Measurements from ENCODE around the gene KPNA1. TPM values are rescaled to one million over a fixed set of nuclear protein-coding genes. Genes with fewer than 3 reads are reported as not detected.

Gene KPNA1
- total and polyA plus RNA-seq, 2 of the 13 experiments (the other 11 are each of a cell fraction or from before 2014, with no cell fraction given) = 15.4 to 30.0 TPM

DNA sequence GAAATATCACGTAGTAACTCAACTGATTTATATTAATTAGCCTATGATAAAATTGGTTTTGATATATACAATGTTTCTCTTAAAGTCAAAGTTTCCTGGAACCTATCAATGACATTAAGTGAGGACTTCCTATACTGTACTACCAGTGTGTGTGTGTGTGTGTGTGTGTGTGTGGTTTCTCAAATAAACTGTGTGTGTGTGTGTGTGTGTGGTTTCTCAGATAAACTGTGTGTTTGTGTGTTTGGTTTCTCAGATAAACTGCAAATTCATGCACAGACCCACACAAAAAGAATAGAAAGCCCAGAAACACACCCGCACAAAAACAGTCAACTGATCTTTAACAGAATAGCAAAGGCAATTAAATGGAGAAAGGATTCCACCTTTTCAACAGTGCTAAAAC lies 84.4 kb downstream of the KPNA1 start:
- ChIA-PET POLR2A (no interaction called here), CTCF (ENCODE audit: low intra/inter-chr PET ratio, low total read pairs) (no interaction called here)
- intact Hi-C loops (cut with micrococcal nuclease; ENCODE audit: unreplicated experiment) = no loop called here
- no peak overlapping the region for H3K4me2 ChIP-seq (ENCODE audit: low read depth, low read length)
- H3K36me3 ChIP-seq (replicated peaks in 1 of 2; ENCODE audit: control insufficient read depth in 1 of 2, insufficient read depth in 2 of 2, low read length in 2 of 2) = peaks cover 6 to 36% of the 10 kb centered on the region in 2 experiments; a peak in 4 of 5 replicates
- no peak for ATAC-seq
- no peaks in the 10 kb centered on the region for H3K4me1 ChIP-seq (ENCODE audit: insufficient read depth, low read length)
- BruUV-seq (replicated peaks) = no TSS peak
- in situ Hi-C loops (cut with HindIII; ENCODE audit: extremely low pct_ligation_motif_present, low pct_unique_long_range_greater_than_20kb) = no loop called here
- H3K9ac ChIP-seq (ENCODE audit: insufficient read depth, low read depth, low read length) = no peak overlapping the region
- H3K27me3 ChIP-seq (ENCODE audit: control insufficient read depth in 1 of 2, insufficient read depth in 2 of 2, low read length in 2 of 2) = no peaks in the 10 kb centered on the region
- FAIRE-seq = no peak
- H3K27ac ChIP-seq (ENCODE audit: extremely low read length, insufficient read depth, low read length) = no peak overlapping the region
- DNase-seq (ENCODE audit: low spot score) = no peak
- 95% methylated on average over 2 of the region's 2 CpGs for WGBS (ENCODE audit: low lambda C conversion rate)
- TF ChIP-seq HNRNPH1 (optimal IDR thresholded peaks at IDR 0.05; ENCODE audit: low read depth, low read length) = no peak
- no peak for TF ChIP-seq RXRA (CRISPR knock-in tag; IDR thresholded peaks at IDR 0.05)
- TF ChIP-seq, protein P1, sequence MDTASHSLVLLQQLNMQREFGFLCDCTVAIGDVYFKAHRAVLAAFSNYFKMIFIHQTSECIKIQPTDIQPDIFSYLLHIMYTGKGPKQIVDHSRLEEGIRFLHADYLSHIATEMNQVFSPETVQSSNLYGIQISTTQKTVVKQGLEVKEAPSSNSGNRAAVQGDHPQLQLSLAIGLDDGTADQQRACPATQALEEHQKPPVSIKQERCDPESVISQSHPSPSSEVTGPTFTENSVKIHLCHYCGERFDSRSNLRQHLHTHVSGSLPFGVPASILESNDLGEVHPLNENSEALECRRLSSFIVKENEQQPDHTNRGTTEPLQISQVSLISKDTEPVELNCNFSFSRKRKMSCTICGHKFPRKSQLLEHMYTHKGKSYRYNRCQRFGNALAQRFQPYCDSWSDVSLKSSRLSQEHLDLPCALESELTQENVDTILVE (CRISPR knock-in tag; IDR thresholded peaks at IDR 0.05) = no peak
- no peak for TF ChIP-seq PHF8 (CRISPR knock-in tag; IDR thresholded peaks at IDR 0.05)
- TF ChIP-seq ZMAT5 (CRISPR knock-in tag; IDR thresholded peaks at IDR 0.05; ENCODE audit: borderline replicate concordance, low read depth) = no peak
- no peaks in the 10 kb centered on the region for H4K20me1 ChIP-seq (ENCODE audit: insufficient read depth, low read length)
- H3K4me3 ChIP-seq (replicated peaks in 1 of 3; ENCODE audit: insufficient read depth in 1 of 3, low read depth in 2 of 3, low read length in 3 of 3) = no peak overlapping the region
- no peak overlapping the region for H2AFZ ChIP-seq (ENCODE audit: low read length)
- H3K9me3 ChIP-seq (ENCODE audit: low read length) = no peaks in the 10 kb centered on the region
- no peaks in the 10 kb centered on the region for H3K79me2 ChIP-seq (ENCODE audit: insufficient read depth, low read length)

GRCh38 chr3:122427857-122428471 lies 86.8 kb downstream of the KPNA1 start:
- WGBS (ENCODE audit: low lambda C conversion rate) = 97% methylated on average over 2 of the region's 2 CpGs
- intact Hi-C loops (cut with micrococcal nuclease; ENCODE audit: unreplicated experiment) = no loop called here
- CTCF ChIA-PET (ENCODE audit: low intra/inter-chr PET ratio, low total read pairs) = no interaction called here
- POLR2A ChIA-PET = no interaction called here
- Histone ChIP-seq H3K4me2 (ENCODE audit: low read depth, low read length) (no peak overlapping the region), H2AFZ (ENCODE audit: low read length) (no peak overlapping the region), H3K27ac (ENCODE audit: extremely low read length, insufficient read depth, low read length) (no peak overlapping the region), H3K9me3 (ENCODE audit: low read length) (no peaks in the 10 kb centered on the region), H3K36me3 (replicated peaks in 1 of 2; ENCODE audit: control insufficient read depth in 1 of 2, insufficient read depth in 2 of 2, low read length in 2 of 2) (peaks cover 6 to 38% of the 10 kb centered on the region in 2 experiments; a peak in 4 of 5 replicates), H4K20me1 (ENCODE audit: insufficient read depth, low read length) (no peaks in the 10 kb centered on the region), H3K79me2 (ENCODE audit: insufficient read depth, low read length) (no peaks in the 10 kb centered on the region), H3K4me3 (replicated peaks in 1 of 3; ENCODE audit: insufficient read depth in 1 of 3, low read depth in 2 of 3, low read length in 3 of 3) (no peak overlapping the region), H3K4me1 (ENCODE audit: insufficient read depth, low read length) (no peaks in the 10 kb centered on the region), H3K27me3 (ENCODE audit: control insufficient read depth in 1 of 2, insufficient read depth in 2 of 2, low read length in 2 of 2) (no peaks in the 10 kb centered on the region), H3K9ac (ENCODE audit: insufficient read depth, low read depth, low read length) (no peak overlapping the region)
- DNase-seq (ENCODE audit: low spot score) (no peak), ATAC-seq (no peak), FAIRE-seq (no peak)
- in situ Hi-C loops (cut with HindIII; ENCODE audit: extremely low pct_ligation_motif_present, low pct_unique_long_range_greater_than_20kb) = no loop called here
- no TSS peak for BruUV-seq (replicated peaks)
- TF ChIP-seq ZBTB8A (CRISPR knock-in tag; IDR thresholded peaks at IDR 0.05; ENCODE audit: borderline replicate concordance, low read depth) (no peak), ZNF20 (CRISPR knock-in tag; IDR thresholded peaks at IDR 0.05) (no peak), ZNF329 (CRISPR knock-in tag; IDR thresholded peaks at IDR 0.05; ENCODE audit: low read depth) (no peak), NAIF1 (CRISPR knock-in tag; IDR thresholded peaks at IDR 0.05; ENCODE audit: borderline replicate concordance) (no peak), ZNF800 (CRISPR knock-in tag; IDR thresholded peaks at IDR 0.05) (no peak), SIX1 (CRISPR knock-in tag; IDR thresholded peaks at IDR 0.05; ENCODE audit: borderline replicate concordance) (no peak), MXD4 (CRISPR knock-in tag; IDR thresholded peaks at IDR 0.05) (no peak), ZNF598 (CRISPR knock-in tag; IDR thresholded peaks at IDR 0.05; ENCODE audit: borderline replicate concordance) (no peak)
- TF ChIP-seq, protein P2, sequence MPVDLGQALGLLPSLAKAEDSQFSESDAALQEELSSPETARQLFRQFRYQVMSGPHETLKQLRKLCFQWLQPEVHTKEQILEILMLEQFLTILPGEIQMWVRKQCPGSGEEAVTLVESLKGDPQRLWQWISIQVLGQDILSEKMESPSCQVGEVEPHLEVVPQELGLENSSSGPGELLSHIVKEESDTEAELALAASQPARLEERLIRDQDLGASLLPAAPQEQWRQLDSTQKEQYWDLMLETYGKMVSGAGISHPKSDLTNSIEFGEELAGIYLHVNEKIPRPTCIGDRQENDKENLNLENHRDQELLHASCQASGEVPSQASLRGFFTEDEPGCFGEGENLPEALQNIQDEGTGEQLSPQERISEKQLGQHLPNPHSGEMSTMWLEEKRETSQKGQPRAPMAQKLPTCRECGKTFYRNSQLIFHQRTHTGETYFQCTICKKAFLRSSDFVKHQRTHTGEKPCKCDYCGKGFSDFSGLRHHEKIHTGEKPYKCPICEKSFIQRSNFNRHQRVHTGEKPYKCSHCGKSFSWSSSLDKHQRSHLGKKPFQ (CRISPR knock-in tag; IDR thresholded peaks at IDR 0.05; ENCODE audit: insufficient replicate concordance) = no peak

Data from HepG2 (cell line).